ENCODE measurements around the gene RNGTT.
"Not testable (repeated sequence)": the region's sequence is repeated elsewhere in the genome, so short reads cannot be mapped to it uniquely, and the experiment has no call there.

The RNGTT gene

GRCh38 chr6:88840289-88840688 is 123.1 kb downstream of the RNGTT start:
- TF ChIP-seq, protein P1, sequence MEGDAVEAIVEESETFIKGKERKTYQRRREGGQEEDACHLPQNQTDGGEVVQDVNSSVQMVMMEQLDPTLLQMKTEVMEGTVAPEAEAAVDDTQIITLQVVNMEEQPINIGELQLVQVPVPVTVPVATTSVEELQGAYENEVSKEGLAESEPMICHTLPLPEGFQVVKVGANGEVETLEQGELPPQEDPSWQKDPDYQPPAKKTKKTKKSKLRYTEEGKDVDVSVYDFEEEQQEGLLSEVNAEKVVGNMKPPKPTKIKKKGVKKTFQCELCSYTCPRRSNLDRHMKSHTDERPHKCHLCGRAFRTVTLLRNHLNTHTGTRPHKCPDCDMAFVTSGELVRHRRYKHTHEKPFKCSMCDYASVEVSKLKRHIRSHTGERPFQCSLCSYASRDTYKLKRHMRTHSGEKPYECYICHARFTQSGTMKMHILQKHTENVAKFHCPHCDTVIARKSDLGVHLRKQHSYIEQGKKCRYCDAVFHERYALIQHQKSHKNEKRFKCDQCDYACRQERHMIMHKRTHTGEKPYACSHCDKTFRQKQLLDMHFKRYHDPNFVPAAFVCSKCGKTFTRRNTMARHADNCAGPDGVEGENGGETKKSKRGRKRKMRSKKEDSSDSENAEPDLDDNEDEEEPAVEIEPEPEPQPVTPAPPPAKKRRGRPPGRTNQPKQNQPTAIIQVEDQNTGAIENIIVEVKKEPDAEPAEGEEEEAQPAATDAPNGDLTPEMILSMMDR (IDR thresholded peaks at IDR 0.05; ENCODE audit: low read depth, low read length) = no peak
- H3K9me3 ChIP-seq (ENCODE audit: severe bottlenecking) = no peaks in the 10 kb centered on the region
- DNase-seq = no peak
- peaks cover 9% of the 10 kb centered on the region for H3K36me3 ChIP-seq
- no peak overlapping the region for H3K27ac ChIP-seq
- no peak overlapping the region for H3K4me3 ChIP-seq (ENCODE audit: low read depth, low read length)
- no peaks in the 10 kb centered on the region for H3K27me3 ChIP-seq (ENCODE audit: insufficient read depth, low read depth, severe bottlenecking)

DNA sequence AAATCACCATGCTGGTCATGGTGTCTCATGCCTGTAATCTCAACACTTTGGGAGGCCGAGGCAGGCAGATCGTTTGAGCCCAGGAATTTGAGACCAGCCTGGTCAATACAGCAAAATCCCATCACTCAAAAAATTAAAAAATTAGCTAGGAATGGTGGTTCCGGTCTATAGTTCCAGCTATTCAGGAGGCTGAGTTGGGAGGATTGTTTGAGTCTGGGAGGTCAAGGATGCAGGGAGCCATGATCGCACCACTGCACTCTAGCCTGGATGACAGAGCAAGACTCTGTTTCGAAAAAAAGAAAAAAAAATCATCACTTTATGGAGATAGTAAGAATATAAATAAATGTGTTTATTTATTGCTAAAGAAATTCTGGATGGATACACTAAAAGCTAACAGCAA is 124.1 kb downstream of the RNGTT start:
- Histone ChIP-seq H3K9me3 (ENCODE audit: severe bottlenecking) (no peaks in the 10 kb centered on the region), H3K4me3 (ENCODE audit: low read depth, low read length) (no peak overlapping the region), H3K36me3 (peaks cover 9% of the 10 kb centered on the region), H3K27me3 (ENCODE audit: insufficient read depth, low read depth, severe bottlenecking) (no peaks in the 10 kb centered on the region), H3K27ac (no peak overlapping the region)
- DNase-seq = no peak
- TF ChIP-seq, protein P1 (IDR thresholded peaks at IDR 0.05; ENCODE audit: low read depth, low read length) = no peak

- no peaks in the 10 kb centered on the region for H3K27me3 ChIP-seq (ENCODE audit: insufficient read depth, low read depth, severe bottlenecking)
- DNase-seq = no peak
- H3K27ac ChIP-seq = no peak overlapping the region
- H3K9me3 ChIP-seq (ENCODE audit: severe bottlenecking) = peaks cover 9% of the 10 kb centered on the region
- TF ChIP-seq, protein P1 (IDR thresholded peaks at IDR 0.05; ENCODE audit: low read depth, low read length) = no peak
- no peak overlapping the region for H3K4me3 ChIP-seq (ENCODE audit: low read depth, low read length)
- H3K36me3 ChIP-seq = no peaks in the 10 kb centered on the region
These were observed 128.2 kb downstream of the RNGTT start for GRCh38 chr6:88835210-88835609.

GRCh38 chr6:88833071-88833470 is 130.3 kb downstream of the RNGTT start:
- not testable (repeated sequence) for H3K27ac ChIP-seq; H3K36me3 ChIP-seq; H3K4me3 ChIP-seq (ENCODE audit: low read depth, low read length); H3K9me3 ChIP-seq (ENCODE audit: severe bottlenecking); DNase-seq; H3K27me3 ChIP-seq (ENCODE audit: insufficient read depth, low read depth, severe bottlenecking)

- not testable (repeated sequence) for H3K9me3 ChIP-seq (ENCODE audit: severe bottlenecking); H3K4me3 ChIP-seq (ENCODE audit: low read depth, low read length); H3K27ac ChIP-seq; H3K36me3 ChIP-seq; H3K27me3 ChIP-seq (ENCODE audit: insufficient read depth, low read depth, severe bottlenecking); DNase-seq
These were observed 135.8 kb downstream of the RNGTT start for GRCh38 chr6:88827599-88827998.

DNA sequence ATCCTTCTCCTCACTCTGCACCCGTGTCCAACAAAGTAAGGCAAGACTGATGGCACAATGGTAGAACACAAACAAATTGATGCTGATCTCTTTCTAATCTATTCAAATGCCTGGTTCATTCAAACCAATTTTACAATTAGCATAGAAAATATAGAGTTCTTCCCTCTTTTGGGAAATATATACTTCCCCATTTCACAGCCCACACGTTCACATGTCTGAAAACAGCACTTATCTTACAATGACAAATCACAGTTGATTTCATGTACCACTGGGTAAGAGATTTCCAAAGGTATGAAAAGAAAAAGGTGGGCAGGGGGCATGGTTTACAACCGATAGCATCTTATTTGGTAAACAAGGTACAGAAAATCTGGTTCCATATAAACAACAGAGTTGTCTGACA is 137.6 kb downstream of the RNGTT start:
- H3K9me3 ChIP-seq (ENCODE audit: severe bottlenecking) = no peaks in the 10 kb centered on the region
- H3K4me3 ChIP-seq (ENCODE audit: low read depth, low read length) = no peak overlapping the region
- no peaks in the 10 kb centered on the region for H3K27me3 ChIP-seq (ENCODE audit: insufficient read depth, low read depth, severe bottlenecking)
- no peak for DNase-seq
- H3K36me3 ChIP-seq = no peaks in the 10 kb centered on the region
- TF ChIP-seq, protein P1 (IDR thresholded peaks at IDR 0.05; ENCODE audit: low read depth, low read length) = no peak
- H3K27ac ChIP-seq = no peak overlapping the region

- H3K9me3 ChIP-seq (ENCODE audit: severe bottlenecking) = no peaks in the 10 kb centered on the region
- no peak overlapping the region for H3K4me3 ChIP-seq (ENCODE audit: low read depth, low read length)
- H3K27ac ChIP-seq = no peak overlapping the region
- TF ChIP-seq, protein P1 (IDR thresholded peaks at IDR 0.05; ENCODE audit: low read depth, low read length) = no peak
- H3K36me3 ChIP-seq = no peaks in the 10 kb centered on the region
- no peaks in the 10 kb centered on the region for H3K27me3 ChIP-seq (ENCODE audit: insufficient read depth, low read depth, severe bottlenecking)
- DNase-seq = no peak
These were observed 139.4 kb downstream of the RNGTT start for GRCh38 chr6:88823998-88824397.

Measured in WERI-Rb-1 (cell line).